Mesenchymal stem cell (in vitro differentiated cells and primary cell): ENCODE measurements around the gene PPFIA4.

ENCODE experiments used
- DNase-seq: peaks from one replicate; pipeline ENCODE4 v3.0.0-alpha.2; 2013
- H2AFZ ChIP-seq: one replicate; pipeline ENCODE4 v1.6.1; 2013; ENCODE audit warnings: low read depth, mild to moderate bottlenecking, control low read depth, inconsistent platforms, low read length, moderate library complexity
- H2AK5ac ChIP-seq: 2 replicates; pipeline ENCODE4 v1.6.1; 2013; ENCODE audit warnings: low read length, moderate library complexity, mild to moderate bottlenecking, inconsistent platforms; ENCODE audit not compliant: severe bottlenecking
- H2BK120ac ChIP-seq: one replicate; pipeline ENCODE4 v1.6.1; 2013; ENCODE audit warnings: low read depth, mild to moderate bottlenecking, inconsistent platforms, low read length, moderate library complexity
- H2BK12ac ChIP-seq, 2 experiments: one replicate each; pipeline ENCODE4 v1.6.1; 2013; ENCODE audit warnings: inconsistent platforms in 2 of 2, low read length in 2 of 2, mild to moderate bottlenecking in 2 of 2, moderate library complexity in 2 of 2, control low read depth in 1 of 2
- H2BK15ac ChIP-seq: one replicate; pipeline ENCODE4 v1.6.1; 2013; ENCODE audit warnings: mild to moderate bottlenecking, low read depth, inconsistent platforms; ENCODE audit not compliant: poor library complexity, severe bottlenecking
- H2BK5ac ChIP-seq: 2 replicates; pipeline ENCODE4 v1.6.1; 2013; ENCODE audit warnings: low read depth, mild to moderate bottlenecking, low read length, control low read depth, inconsistent platforms; ENCODE audit not compliant: poor library complexity, severe bottlenecking
- H3K14ac ChIP-seq, 2 experiments: one replicate each; pipeline ENCODE4 v1.6.1; 2013; ENCODE audit warnings: inconsistent platforms in 2 of 2, low read length in 2 of 2, control low read depth in 1 of 2, mild to moderate bottlenecking in 1 of 2, moderate library complexity in 1 of 2
- H3K18ac ChIP-seq, 2 experiments: one replicate each; pipeline ENCODE4 v1.6.1; 2013; ENCODE audit warnings: inconsistent platforms in 2 of 2, low read length in 2 of 2, control low read depth in 1 of 2, low read depth in 1 of 2, mild to moderate bottlenecking in 1 of 2
- H3K23ac ChIP-seq, 2 experiments: one replicate each; pipeline ENCODE4 v1.6.1; 2013; ENCODE audit warnings: inconsistent platforms in 2 of 2, low read length in 2 of 2, mild to moderate bottlenecking in 2 of 2, moderate library complexity in 2 of 2, control low read depth in 1 of 2
- H3K27ac ChIP-seq: 2 replicates; pipeline ENCODE4 v1.5.1; 2013; ENCODE audit warnings: mild to moderate bottlenecking, moderate library complexity, low read length, control low read depth, inconsistent platforms; ENCODE audit not compliant: poor library complexity, severe bottlenecking
- H3K27me3 ChIP-seq, 2 experiments: 2 replicates each; pipeline versions ENCODE4 v1.6.1 to v1.7.0; 2013; ENCODE audit warnings: low read length in 2 of 2, mild to moderate bottlenecking in 2 of 2, moderate library complexity in 2 of 2, control low read depth in 1 of 2, inconsistent platforms in 1 of 2; ENCODE audit not compliant: control insufficient read depth in 1 of 2, insufficient read depth in 1 of 2
- H3K36me3 ChIP-seq, 2 experiments: 2 replicates each; pipeline versions ENCODE4 v1.6.1 to v1.7.0; 2013; ENCODE audit warnings: low read length in 2 of 2, control low read depth in 1 of 2, inconsistent platforms in 1 of 2, low read depth in 1 of 2, mild to moderate bottlenecking in 1 of 2; ENCODE audit not compliant: insufficient read depth in 2 of 2, control insufficient read depth in 1 of 2
- H3K4ac ChIP-seq, 2 experiments: one replicate each; pipeline ENCODE4 v1.6.1; 2013; ENCODE audit warnings: inconsistent platforms in 2 of 2, low read length in 2 of 2, mild to moderate bottlenecking in 2 of 2, moderate library complexity in 2 of 2, control low read depth in 1 of 2, low read depth in 1 of 2
- H3K4me1 ChIP-seq: 2 replicates; pipeline ENCODE4 v1.6.1; 2013; ENCODE audit warnings: low read depth, low read length, control low read depth; ENCODE audit not compliant: control insufficient read depth, insufficient read depth
- H3K4me2 ChIP-seq: 2 replicates; pipeline ENCODE4 v1.6.1; 2013; ENCODE audit warnings: low read length, mild to moderate bottlenecking, inconsistent platforms; ENCODE audit not compliant: poor library complexity, severe bottlenecking
- H3K4me3 ChIP-seq, 2 experiments: 2 replicates each; pipeline versions ENCODE4 v1.5.1 to v1.7.0; 2013; ENCODE audit warnings: low read length in 2 of 2, mild to moderate bottlenecking in 2 of 2, control low read depth in 1 of 2, low read depth in 1 of 2; ENCODE audit not compliant: insufficient read depth in 1 of 2
- H3K79me1 ChIP-seq: replicated peaks from 2 replicates; pipeline ENCODE4 v1.6.1; 2013; ENCODE audit warnings: mild to moderate bottlenecking, control low read depth, low read length, inconsistent platforms; ENCODE audit not compliant: poor library complexity, severe bottlenecking
- H3K9ac ChIP-seq: 2 replicates; pipeline ENCODE4 v1.7.0; 2013; ENCODE audit warnings: mild to moderate bottlenecking, low read length, moderate library complexity
- H3K9me3 ChIP-seq: 2 replicates; pipeline ENCODE4 v1.7.0; 2013; ENCODE audit warnings: mild to moderate bottlenecking, low read length; ENCODE audit not compliant: control insufficient read depth
- H4K8ac ChIP-seq: one replicate; pipeline ENCODE4 v1.6.1; 2013; ENCODE audit warnings: inconsistent platforms, mild to moderate bottlenecking, low read length, moderate library complexity
- H4K91ac ChIP-seq: one replicate; pipeline ENCODE4 v1.6.1; 2013; ENCODE audit warnings: mild to moderate bottlenecking, low read length, inconsistent platforms
- WGBS: methylation state at CpG from one replicate; pipeline ENCODE4 v1.1.7; 2013; ENCODE audit warnings: mixed read lengths; 5-methylcytosine and 5-hydroxymethylcytosine counted together

The PPFIA4 gene

GRCh38 chr1:203127666-203128430 is 101.6 kb downstream of the PPFIA4 start, which contains the start of gene ADORA1:
Gene ADORA1 (plus strand): TSS chr1:203127726. CDS start chr1:203128842, 1,116 bp downstream.
- 1% methylated on average over 51 of the region's 51 CpGs for whole genome bisulfite sequencing
- Histone ChIP-seq H2BK12ac (peak within 1 kb of the TSS; percentile 12 to 48), H2BK5ac (peak within 1 kb of the TSS; percentile 58)

GRCh38 chr1:203128431-203128715 is 102.1 kb downstream of the PPFIA4 start:
- Histone ChIP-seq H3K4me3 (peak overlapping the region; percentile 73 to 81), H3K4me1 (peaks cover 58% of the 10 kb centered on the region), H2BK5ac (no peak overlapping the region), H3K9ac (peak overlapping the region; percentile 74), H4K91ac (peak overlapping the region; percentile 20), H2BK15ac (no peak overlapping the region), H3K27ac (peak overlapping the region; percentile 19), H3K14ac (no peak overlapping the region), H3K36me3 (peaks cover 13 to 18% of the 10 kb centered on the region in 2 experiments), H3K79me1 (peaks cover 8% of the 10 kb centered on the region), H2AFZ (peak overlapping the region; percentile 56), H3K4ac (no peak overlapping the region), H2BK12ac (peak overlapping the region in 1 of 2 experiments; percentile 17), H4K8ac (no peak overlapping the region), H3K9me3 (no peaks in the 10 kb centered on the region), H3K18ac (no peak overlapping the region), H3K27me3 (peaks cover 0 to 28% of the 10 kb centered on the region in 2 experiments), H3K4me2 (peak overlapping the region; percentile 75), H3K23ac (no peak overlapping the region), H2BK120ac (no peak overlapping the region), H2AK5ac (no peak overlapping the region)
- 23% methylated on average over 7 of the region's 7 CpGs for WGBS
- DNase-seq = no peak

More at GRCh38 chr1:203127666-203128430, 101.6 kb downstream of the PPFIA4 start, which contains the start of gene ADORA1:
- H3K36me3 ChIP-seq = peaks cover 13 to 18% of the 10 kb centered on the region in 2 experiments
- H2BK120ac ChIP-seq = peak within 1 kb of the TSS; percentile 39
- peak within 1 kb of the TSS; percentile 74 for H3K9ac ChIP-seq
- peak within 1 kb of the TSS; percentile 56 for H2AFZ ChIP-seq
- H3K4ac ChIP-seq = peak within 1 kb of the TSS in 1 of 2 experiments; percentile 19
- no peak within 1 kb of the TSS for H4K8ac ChIP-seq
- H3K79me1 ChIP-seq = peaks cover 8% of the 10 kb centered on the region
- no peak within 1 kb of the TSS for H3K23ac ChIP-seq
- H4K91ac ChIP-seq = peak within 1 kb of the TSS; percentile 21
- peak within 1 kb of the TSS; percentile 29 to 83 for H3K18ac ChIP-seq
- no peaks in the 10 kb centered on the region for H3K9me3 ChIP-seq
- DNase-seq = peak; percentile 74
- peak within 1 kb of the TSS; percentile 41 for H2AK5ac ChIP-seq
- H3K27ac ChIP-seq = peak within 1 kb of the TSS; percentile 81
- no peak within 1 kb of the TSS for H2BK15ac ChIP-seq
- H3K27me3 ChIP-seq = peaks cover 0 to 31% of the 10 kb centered on the region in 2 experiments
- peak within 1 kb of the TSS; percentile 75 for H3K4me2 ChIP-seq
- peaks cover 58% of the 10 kb centered on the region for H3K4me1 ChIP-seq
- H3K14ac ChIP-seq = no peak within 1 kb of the TSS
- peak within 1 kb of the TSS; percentile 73 to 81 for H3K4me3 ChIP-seq
